HCT116 (cell line): ENCODE measurements around the gene FRG2C.
"Not testable (repeated sequence)": the region's sequence is repeated elsewhere in the genome, so short reads cannot be mapped to it uniquely, and the experiment has no call there.

Experiments
- EZH2 ChIP-seq: fragments of 200-600 bp; sonication (generic); IDR thresholded peaks from 2 replicates; pipeline ENCODE4 v1.6.1; 2017; ENCODE audit warnings: antibody characterized with exemption, mixed run types
- EZH2phosphoT487 ChIP-seq: fragments of 200-600 bp; IDR thresholded peaks from 2 replicates; pipeline ENCODE4 v1.6.1; 2018; ENCODE audit warnings: antibody characterized with exemption, borderline replicate concordance
- FOSL1 ChIP-seq: IDR thresholded peaks from 2 replicates; pipeline ENCODE4 v1.6.1; 2012; ENCODE audit warnings: low read depth
- POLR2A ChIP-seq: IDR thresholded peaks from 2 replicates; pipeline ENCODE4 v1.7.0; 2011; ENCODE audit warnings: borderline replicate concordance; ENCODE audit not compliant: insufficient read depth, insufficient read length; ENCODE audit errors: extremely low read depth
- POLR2AphosphoS5 ChIP-seq: IDR thresholded peaks from 2 replicates; pipeline ENCODE4 v1.6.1; 2011; ENCODE audit warnings: mild to moderate bottlenecking, low read depth, low read length, moderate library complexity
- RAD21 ChIP-seq: IDR thresholded peaks from 2 replicates; pipeline ENCODE4 v1.6.1; 2012; ENCODE audit warnings: low read depth, mild to moderate bottlenecking
- TCF7L2 ChIP-seq: IDR thresholded peaks from 2 replicates; pipeline ENCODE4 v1.7.0; 2011; ENCODE audit warnings: borderline replicate concordance, inconsistent platforms; ENCODE audit not compliant: insufficient read depth, insufficient read length; ENCODE audit errors: extremely low read depth
- YY1 ChIP-seq: IDR thresholded peaks from 2 replicates; pipeline ENCODE4 v1.6.1; 2011; ENCODE audit warnings: low read length, low read depth, moderate library complexity, mild to moderate bottlenecking; ENCODE audit not compliant: insufficient replicate concordance; ENCODE audit errors: extremely low read depth
- ZNF274 ChIP-seq: fragments of 200-500 bp; sonication (Bioruptor generic); IDR thresholded peaks from 2 replicates; pipeline ENCODE4 v1.6.1; 2014; ENCODE audit warnings: mild to moderate bottlenecking, low read depth, low read length, inconsistent platforms
- TF ChIP-seq, protein P1 (sequence below), 3 experiments: fragments of 200-600 bp in 1 of 3; sonication (generic) in 1 of 3; IDR thresholded peaks in 2 of 3; conservative IDR thresholded peaks in 1 of 3; 2 replicates each; pipeline ENCODE4 v1.5.1; 2012 to 2017; ENCODE audit warnings: low read depth in 2 of 3, low read length in 2 of 3, antibody characterized with exemption in 1 of 3, borderline replicate concordance in 1 of 3, control low read depth in 1 of 3, mild to moderate bottlenecking in 1 of 3, mixed read lengths in 1 of 3, mixed run types in 1 of 3, moderate library complexity in 1 of 3; ENCODE audit not compliant: insufficient read depth in 1 of 3
- TF ChIP-seq, protein P2 (sequence below): IDR thresholded peaks from 2 replicates; pipeline ENCODE4 v1.6.1; 2012
- TF ChIP-seq, protein P3 (sequence below): IDR thresholded peaks from 2 replicates; pipeline ENCODE4 v1.6.1; 2012

DNA sequence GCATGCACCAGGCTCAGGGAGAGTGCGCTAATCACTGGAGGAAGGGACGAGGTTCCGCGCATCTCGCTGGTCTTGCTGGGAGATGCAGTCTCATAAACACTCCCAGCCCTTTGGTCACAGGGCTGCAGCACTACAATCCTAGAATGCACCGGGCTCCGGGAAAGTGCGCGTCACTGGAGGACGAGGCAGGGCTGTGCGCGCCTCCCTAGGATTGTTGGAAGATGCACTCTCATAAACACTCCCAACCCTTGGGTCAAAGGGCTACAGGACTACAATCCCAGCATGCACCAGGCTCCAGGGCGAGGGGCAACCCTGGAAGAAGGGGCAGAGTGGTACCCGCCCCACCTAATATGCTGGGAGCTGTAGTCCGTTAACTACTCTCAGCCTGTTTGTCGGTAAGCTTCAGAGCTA is 23.0 kb upstream of the FRG2C start:
- not testable (repeated sequence) for TF ChIP-seq POLR2AphosphoS5, YY1, POLR2A, RAD21, TCF7L2, EZH2, ZNF274, FOSL1, EZH2phosphoT487
- TF ChIP-seq, protein P1, sequence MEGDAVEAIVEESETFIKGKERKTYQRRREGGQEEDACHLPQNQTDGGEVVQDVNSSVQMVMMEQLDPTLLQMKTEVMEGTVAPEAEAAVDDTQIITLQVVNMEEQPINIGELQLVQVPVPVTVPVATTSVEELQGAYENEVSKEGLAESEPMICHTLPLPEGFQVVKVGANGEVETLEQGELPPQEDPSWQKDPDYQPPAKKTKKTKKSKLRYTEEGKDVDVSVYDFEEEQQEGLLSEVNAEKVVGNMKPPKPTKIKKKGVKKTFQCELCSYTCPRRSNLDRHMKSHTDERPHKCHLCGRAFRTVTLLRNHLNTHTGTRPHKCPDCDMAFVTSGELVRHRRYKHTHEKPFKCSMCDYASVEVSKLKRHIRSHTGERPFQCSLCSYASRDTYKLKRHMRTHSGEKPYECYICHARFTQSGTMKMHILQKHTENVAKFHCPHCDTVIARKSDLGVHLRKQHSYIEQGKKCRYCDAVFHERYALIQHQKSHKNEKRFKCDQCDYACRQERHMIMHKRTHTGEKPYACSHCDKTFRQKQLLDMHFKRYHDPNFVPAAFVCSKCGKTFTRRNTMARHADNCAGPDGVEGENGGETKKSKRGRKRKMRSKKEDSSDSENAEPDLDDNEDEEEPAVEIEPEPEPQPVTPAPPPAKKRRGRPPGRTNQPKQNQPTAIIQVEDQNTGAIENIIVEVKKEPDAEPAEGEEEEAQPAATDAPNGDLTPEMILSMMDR (IDR thresholded peaks at IDR 0.05 in 2 of 3, conservative IDR thresholded peaks at IDR 0.05 in 1 of 3; ENCODE audit: borderline replicate concordance in 1 of 3, insufficient read depth in 1 of 3, low read depth in 2 of 3, low read length in 2 of 3) = not testable (repeated sequence)
- TF ChIP-seq, protein P2, sequence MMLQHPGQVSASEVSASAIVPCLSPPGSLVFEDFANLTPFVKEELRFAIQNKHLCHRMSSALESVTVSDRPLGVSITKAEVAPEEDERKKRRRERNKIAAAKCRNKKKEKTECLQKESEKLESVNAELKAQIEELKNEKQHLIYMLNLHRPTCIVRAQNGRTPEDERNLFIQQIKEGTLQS = not testable (repeated sequence)
- TF ChIP-seq, protein P3, sequence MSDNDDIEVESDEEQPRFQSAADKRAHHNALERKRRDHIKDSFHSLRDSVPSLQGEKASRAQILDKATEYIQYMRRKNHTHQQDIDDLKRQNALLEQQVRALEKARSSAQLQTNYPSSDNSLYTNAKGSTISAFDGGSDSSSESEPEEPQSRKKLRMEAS = not testable (repeated sequence)
